Spinal cord (tissue), 10 donors: ENCODE measurements around the gene RNF167. TPM values are rescaled to one million over a fixed set of nuclear protein-coding genes. Genes with fewer than 3 reads are reported as not detected.
"Not testable (repeated sequence)": the region's sequence is repeated elsewhere in the genome, so short reads cannot be mapped to it uniquely, and the experiment has no call there.

Source experiments
- DNase-seq, 6 donors: peaks; one replicate each; pipeline versions ENCODE4 v3.0.0 to v3.0.0-alpha.2; 2013 to 2015; ENCODE audit warnings: low spot score in 6 of 6, low read depth in 4 of 6
- H3K27ac ChIP-seq: one replicate; pipeline ENCODE4 v1.5.1; 2013; ENCODE audit warnings: low read depth, low read length, control low read depth
- H3K27me3 ChIP-seq: one replicate; pipeline ENCODE4 v1.6.1; 2013; ENCODE audit warnings: low read length; ENCODE audit not compliant: control insufficient read depth, insufficient read depth
- H3K36me3 ChIP-seq: one replicate; pipeline ENCODE4 v1.6.1; 2013; ENCODE audit warnings: low read length; ENCODE audit not compliant: control insufficient read depth, insufficient read depth
- H3K4me1 ChIP-seq: one replicate; pipeline ENCODE4 v1.6.1; 2013; ENCODE audit warnings: low read length; ENCODE audit not compliant: control insufficient read depth, insufficient read depth
- H3K4me3 ChIP-seq: one replicate; pipeline ENCODE4 v1.5.1; 2013; ENCODE audit warnings: low read depth, low read length, control low read depth
- H3K9me3 ChIP-seq: one replicate; pipeline ENCODE4 v1.6.1; 2013; ENCODE audit warnings: low read length; ENCODE audit not compliant: control insufficient read depth, insufficient read depth
- WGBS: methylation state at CpG from one replicate; pipeline ENCODE4 v1.1.5; 2013; ENCODE audit warnings: missing lambda C conversion rate; ENCODE audit not compliant: insufficient coverage; 5-methylcytosine and 5-hydroxymethylcytosine counted together
- polyA plus RNA-seq, 2 donors: library from polyadenylated mRNA; unstranded; fragments of 120-200 nt; gene quantifications; one replicate each; pipeline ENCODE4 v1.2.1, GENCODE V29; 2013; ENCODE audit not compliant: insufficient read length in 2 of 2
- total RNA-seq, 2 donors: library from RNA; depleted of rRNA in 1 of 2; stranded (reverse); fragments of 120-200 nt in 1 of 2; fragments of >200 nt in 1 of 2; gene quantifications; one replicate each; pipeline versions ENCODE4 v1.2.3 to v1.2.4, GENCODE V29; 2013 to 2014
- donor health status: healthy.

RNF167 gene
- total and polyA plus RNA-seq, 4 donors = 23.5 to 133 (median 92.6) TPM

DNA sequence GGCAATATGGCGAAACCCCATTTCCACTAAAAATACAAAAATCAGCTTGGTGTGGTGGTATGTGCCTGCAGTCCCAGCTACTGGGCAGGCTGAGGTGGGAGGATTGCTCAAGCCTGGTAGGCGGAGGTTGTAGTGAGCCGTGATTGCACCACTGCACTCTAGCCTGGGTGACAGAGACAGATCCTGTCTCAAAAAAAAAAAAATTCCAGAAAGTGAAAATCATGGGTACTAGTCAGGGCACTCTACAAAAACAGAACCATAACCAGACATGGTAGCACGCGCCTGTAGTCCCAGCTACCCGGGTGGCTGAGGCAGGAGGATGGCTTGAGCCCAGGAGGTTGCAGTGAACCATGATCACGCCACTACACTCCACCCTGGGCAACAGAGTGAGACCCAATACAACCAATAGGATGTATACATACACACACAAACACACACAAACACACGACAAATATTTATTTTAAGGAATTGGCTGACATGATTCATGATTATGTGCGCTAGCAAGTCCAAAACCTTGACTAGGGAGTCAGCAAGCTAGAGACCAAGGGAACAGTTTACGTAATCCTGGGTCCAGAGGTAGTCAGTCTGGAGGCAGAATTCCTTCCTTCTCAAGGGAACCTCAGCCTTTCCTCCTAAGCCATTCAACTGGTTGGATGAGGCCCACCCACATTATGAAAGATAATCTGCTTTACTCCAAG lies 19.6 kb upstream of the RNF167 start:
- H3K4me1 ChIP-seq = no peaks in the 10 kb centered on the region
- H3K36me3 ChIP-seq = no peaks in the 10 kb centered on the region
- H3K9me3 ChIP-seq = no peaks in the 10 kb centered on the region
- no peak for DNase-seq
- WGBS = 90% methylated on average over 2 of the region's 10 CpGs
- no peaks in the 10 kb centered on the region for H3K27me3 ChIP-seq
- no peak overlapping the region for H3K27ac ChIP-seq
- no peak overlapping the region for H3K4me3 ChIP-seq

DNA sequence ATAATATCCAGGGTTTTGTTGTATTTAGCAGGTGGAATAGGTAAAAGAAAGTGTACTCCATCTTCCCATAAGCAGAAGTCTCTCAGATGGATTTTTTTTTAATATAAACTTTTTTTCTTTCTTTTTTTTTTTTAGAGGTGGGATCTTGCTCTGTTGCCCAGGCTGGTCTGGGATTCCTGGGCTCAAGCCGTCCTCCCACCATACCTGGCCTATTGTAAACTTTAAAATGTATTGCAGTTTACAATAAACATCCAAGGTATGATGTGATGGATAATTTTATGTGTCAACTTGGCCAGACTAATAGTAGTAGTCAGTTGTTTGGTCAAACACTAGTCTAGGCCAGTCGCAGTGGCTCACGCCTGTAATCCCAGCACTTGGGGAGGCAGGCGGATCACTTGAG lies 18.7 kb upstream of the RNF167 start:
- Histone ChIP-seq H3K4me3 (no peak overlapping the region), H3K36me3 (no peaks in the 10 kb centered on the region), H3K9me3 (no peaks in the 10 kb centered on the region), H3K27me3 (no peaks in the 10 kb centered on the region), H3K4me1 (no peaks in the 10 kb centered on the region), H3K27ac (no peak overlapping the region)
- no CpG with 5 or more reads among the region's 4 CpGs for WGBS
- no peak for DNase-seq

- H3K4me3 ChIP-seq, H3K9me3 ChIP-seq, H3K36me3 ChIP-seq, H3K4me1 ChIP-seq, H3K27me3 ChIP-seq, H3K27ac ChIP-seq, DNase-seq: not testable (repeated sequence)
- WGBS = 91% methylated on average over 22 of the region's 24 CpGs
These were observed 13.3 kb upstream of the RNF167 start for GRCh38 chr17:4926577-4927335.

GRCh38 chr17:4928881-4929280 lies 11.2 kb upstream of the RNF167 start:
- H3K27ac ChIP-seq = no peak overlapping the region
- 92% methylated on average over 17 of the region's 18 CpGs for WGBS
- no peak for DNase-seq
- no peaks in the 10 kb centered on the region for H3K9me3 ChIP-seq
- no peak overlapping the region for H3K4me3 ChIP-seq
- H3K36me3 ChIP-seq = peaks cover 3% of the 10 kb centered on the region
- peaks cover under 1% of the 10 kb centered on the region for H3K4me1 ChIP-seq
- no peaks in the 10 kb centered on the region for H3K27me3 ChIP-seq

- Histone ChIP-seq H3K4me1 (peaks cover 8% of the 10 kb centered on the region), H3K27me3 (no peaks in the 10 kb centered on the region), H3K9me3 (no peaks in the 10 kb centered on the region), H3K4me3 (no peak within 1 kb of the TSS), H3K27ac (no peak within 1 kb of the TSS), H3K36me3 (peaks cover 24% of the 10 kb centered on the region)
- WGBS = 85% methylated on average over 8 of the region's 14 CpGs
- DNase-seq = no peak
These were observed 8.1 kb upstream of the RNF167 start, which contains the start of gene GP1BA for GRCh38 chr17:4931963-4932362. GP1BA (plus strand) TSS chr17:4932277; CDS start chr17:4932605, 328 bp downstream.

GRCh38 chr17:4932756-4933155 lies 7.3 kb upstream of the RNF167 start:
- no peak overlapping the region for H3K27ac ChIP-seq
- WGBS = 91% methylated on average over 12 of the region's 12 CpGs
- no peaks in the 10 kb centered on the region for H3K9me3 ChIP-seq
- H3K4me1 ChIP-seq = peaks cover 8% of the 10 kb centered on the region
- H3K4me3 ChIP-seq = no peak overlapping the region
- peaks cover 32% of the 10 kb centered on the region for H3K36me3 ChIP-seq
- no peak for DNase-seq
- no peaks in the 10 kb centered on the region for H3K27me3 ChIP-seq

DNA sequence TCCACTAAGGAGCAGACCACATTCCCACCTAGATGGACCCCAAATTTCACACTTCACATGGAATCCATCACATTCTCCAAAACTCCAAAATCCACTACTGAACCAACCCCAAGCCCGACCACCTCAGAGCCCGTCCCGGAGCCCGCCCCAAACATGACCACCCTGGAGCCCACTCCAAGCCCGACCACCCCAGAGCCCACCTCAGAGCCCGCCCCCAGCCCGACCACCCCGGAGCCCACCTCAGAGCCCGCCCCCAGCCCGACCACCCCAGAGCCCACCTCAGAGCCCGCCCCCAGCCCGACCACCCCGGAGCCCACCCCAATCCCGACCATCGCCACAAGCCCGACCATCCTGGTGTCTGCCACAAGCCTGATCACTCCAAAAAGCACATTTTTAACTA lies 6.4 kb upstream of the RNF167 start:
- no peaks in the 10 kb centered on the region for H3K9me3 ChIP-seq
- peaks cover 41% of the 10 kb centered on the region for H3K36me3 ChIP-seq
- no peak for DNase-seq
- no peak overlapping the region for H3K4me3 ChIP-seq
- H3K27me3 ChIP-seq = no peaks in the 10 kb centered on the region
- WGBS = 87% methylated on average over 9 of the region's 16 CpGs
- H3K4me1 ChIP-seq = peaks cover 17% of the 10 kb centered on the region
- H3K27ac ChIP-seq = no peak overlapping the region

DNA sequence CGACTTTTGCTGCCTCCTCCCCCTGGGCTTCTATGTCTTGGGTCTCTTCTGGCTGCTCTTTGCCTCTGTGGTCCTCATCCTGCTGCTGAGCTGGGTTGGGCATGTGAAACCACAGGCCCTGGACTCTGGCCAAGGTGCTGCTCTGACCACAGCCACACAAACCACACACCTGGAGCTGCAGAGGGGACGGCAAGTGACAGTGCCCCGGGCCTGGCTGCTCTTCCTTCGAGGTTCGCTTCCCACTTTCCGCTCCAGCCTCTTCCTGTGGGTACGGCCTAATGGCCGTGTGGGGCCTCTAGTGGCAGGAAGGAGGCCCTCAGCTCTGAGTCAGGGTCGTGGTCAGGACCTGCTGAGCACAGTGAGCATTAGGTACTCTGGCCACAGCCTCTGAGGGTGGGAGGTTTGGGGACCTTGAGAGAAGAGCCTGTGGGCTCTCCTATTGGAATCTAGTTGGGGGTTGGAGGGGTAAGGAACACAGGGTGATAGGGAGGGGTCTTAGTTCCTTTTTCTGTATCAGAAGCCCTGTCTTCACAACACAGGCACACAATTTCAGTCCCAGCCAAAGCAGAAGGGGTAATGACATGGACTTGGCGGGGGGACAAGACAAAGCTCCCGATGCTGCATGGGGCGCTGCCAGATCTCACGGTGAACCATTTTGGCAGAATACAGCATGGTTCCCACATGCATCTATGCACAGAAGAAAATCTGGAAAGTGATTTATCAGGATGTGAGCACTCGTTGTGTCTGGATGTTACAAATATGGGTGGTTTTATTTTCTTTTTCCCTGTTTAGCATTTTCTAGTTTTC lies 5.7 kb upstream of the RNF167 start:
- Histone ChIP-seq H3K36me3 (peaks cover 43% of the 10 kb centered on the region), H3K9me3 (no peaks in the 10 kb centered on the region), H3K27me3 (no peaks in the 10 kb centered on the region), H3K4me3 (no peak overlapping the region), H3K4me1 (peaks cover 24% of the 10 kb centered on the region), H3K27ac (no peak overlapping the region)
- WGBS = 33% methylated on average over 13 of the region's 14 CpGs
- peak in 2 of 6 donors; percentile 49 to 87 for DNase-seq

- no peak for DNase-seq
- H3K27ac ChIP-seq = no peak overlapping the region
These were observed 4.4 kb upstream of the RNF167 start for GRCh38 chr17:4935650-4936049.

More at GRCh38 chr17:4935650-4936049, 4.4 kb upstream of the RNF167 start:
- peaks cover 43% of the 10 kb centered on the region for H3K36me3 ChIP-seq
- H3K9me3 ChIP-seq = no peaks in the 10 kb centered on the region
- H3K4me1 ChIP-seq = peaks cover 27% of the 10 kb centered on the region
- no peaks in the 10 kb centered on the region for H3K27me3 ChIP-seq
- no peak overlapping the region for H3K4me3 ChIP-seq
